HG03039 (cell line): ENCODE results near the gene COG7.

Source experiments
- ATAC-seq: cut with Tn5 transposase; IDR thresholded peaks from one replicate; pipeline ENCODE4 v1.9.1; 2021; ENCODE audit warnings: mild to moderate bottlenecking, moderate library complexity; ENCODE audit not compliant: unreplicated experiment

The COG7 gene

DNA sequence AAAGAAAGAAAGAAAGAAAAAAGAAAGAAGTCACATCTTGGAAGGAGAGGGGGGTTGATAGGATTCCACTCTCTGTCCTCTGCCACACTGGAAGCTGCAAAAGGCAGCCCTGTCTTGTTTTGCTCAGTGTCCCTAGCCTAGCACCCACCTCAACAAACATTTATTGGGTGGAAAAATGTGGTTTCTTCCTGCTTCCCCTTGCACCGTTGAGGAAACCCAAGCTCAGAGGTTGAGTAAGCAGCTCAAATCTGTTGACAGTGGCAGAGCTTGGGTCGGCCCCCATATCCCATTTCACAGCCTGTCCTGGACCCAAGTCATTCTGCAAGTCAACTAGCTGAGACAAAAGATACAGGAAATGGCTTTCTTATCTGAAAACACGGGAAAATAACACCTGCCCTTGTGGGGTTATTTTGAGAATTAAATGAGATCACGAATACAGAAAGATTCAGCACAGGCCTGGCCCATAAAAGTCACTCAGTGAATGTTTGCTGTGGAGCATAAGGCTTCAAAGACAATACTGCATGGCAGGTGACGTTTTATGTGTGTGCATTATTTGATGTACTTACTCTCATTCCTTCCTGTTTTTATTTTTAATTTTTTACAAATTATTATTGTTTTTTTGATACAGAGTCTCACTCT lies 87.3 kb downstream of the COG7 start:
- ATAC-seq: no peak

DNA sequence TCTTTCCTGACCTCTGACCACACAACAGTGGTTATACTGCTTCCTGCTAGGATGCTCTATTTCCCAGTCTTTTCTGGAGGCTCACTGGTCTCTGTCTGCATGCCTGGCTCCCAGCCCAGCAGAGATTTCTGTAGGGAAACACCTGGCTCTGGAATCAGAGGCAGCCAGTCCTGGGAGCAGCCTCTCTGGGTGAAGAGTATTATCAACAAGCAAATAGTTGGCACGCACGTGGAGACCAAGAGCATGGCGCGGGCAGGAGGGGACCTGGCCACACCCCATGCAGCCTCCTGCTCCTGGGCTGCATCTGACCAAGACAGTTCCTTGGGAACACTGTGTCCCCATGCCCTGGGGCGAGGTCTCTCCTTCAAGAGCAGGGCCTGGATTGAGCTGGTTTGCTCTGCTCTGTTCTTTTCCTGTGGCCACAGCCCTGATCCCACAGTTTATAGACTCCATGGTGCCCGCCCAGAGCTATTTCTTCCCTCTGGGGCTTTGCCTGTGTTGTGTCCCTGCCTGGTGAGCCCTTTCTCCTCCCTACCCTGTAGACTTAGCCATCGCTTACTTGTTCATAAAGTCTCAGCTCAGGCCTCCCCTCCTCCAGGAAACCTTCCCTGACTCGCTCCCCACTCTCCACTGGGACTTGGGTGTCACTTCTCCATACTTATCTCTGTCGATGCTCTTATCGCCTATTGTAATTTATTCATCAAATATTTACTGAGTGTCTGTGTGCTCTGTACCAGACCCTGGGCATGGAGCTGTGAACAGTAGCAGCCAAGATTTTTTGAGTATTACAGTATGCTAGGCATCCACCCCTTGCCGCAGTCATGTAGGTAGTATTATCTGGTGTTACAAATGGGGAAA lies 90.3 kb downstream of the COG7 start:
- no peak for ATAC-seq

GRCh38 chr16:23359092-23359760 lies 93.8 kb downstream of the COG7 start:
- no peak for ATAC-seq

DNA sequence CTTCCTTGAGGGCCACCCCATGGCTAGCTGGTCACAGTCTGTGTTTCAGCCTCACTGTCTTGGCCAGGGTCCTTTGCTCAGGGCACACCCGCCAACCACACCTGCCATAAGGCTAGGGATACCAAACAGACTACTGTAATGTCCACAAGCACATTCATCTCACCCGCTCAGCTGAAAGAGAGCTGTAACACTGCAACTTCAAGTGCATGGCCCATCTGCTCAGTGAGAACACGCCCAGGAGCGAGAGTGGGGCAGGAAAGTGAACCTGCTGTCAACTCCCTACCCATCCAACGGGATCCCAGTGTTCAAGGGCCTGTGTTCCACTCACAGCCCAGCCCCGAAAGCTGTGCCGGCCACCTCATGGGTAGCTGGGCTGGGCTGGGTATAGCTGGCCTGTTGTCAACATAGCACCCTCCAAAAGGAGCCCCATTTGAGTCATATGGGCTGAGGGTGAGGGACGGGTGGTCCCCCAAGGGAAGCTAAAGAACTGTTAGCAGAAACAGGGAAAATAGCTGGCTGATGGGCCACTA lies 95.2 kb downstream of the COG7 start:
- no peak for ATAC-seq

- ATAC-seq: no peak
Observed at GRCh38 chr16:23356941-23357340, 96.0 kb downstream of the COG7 start.

DNA sequence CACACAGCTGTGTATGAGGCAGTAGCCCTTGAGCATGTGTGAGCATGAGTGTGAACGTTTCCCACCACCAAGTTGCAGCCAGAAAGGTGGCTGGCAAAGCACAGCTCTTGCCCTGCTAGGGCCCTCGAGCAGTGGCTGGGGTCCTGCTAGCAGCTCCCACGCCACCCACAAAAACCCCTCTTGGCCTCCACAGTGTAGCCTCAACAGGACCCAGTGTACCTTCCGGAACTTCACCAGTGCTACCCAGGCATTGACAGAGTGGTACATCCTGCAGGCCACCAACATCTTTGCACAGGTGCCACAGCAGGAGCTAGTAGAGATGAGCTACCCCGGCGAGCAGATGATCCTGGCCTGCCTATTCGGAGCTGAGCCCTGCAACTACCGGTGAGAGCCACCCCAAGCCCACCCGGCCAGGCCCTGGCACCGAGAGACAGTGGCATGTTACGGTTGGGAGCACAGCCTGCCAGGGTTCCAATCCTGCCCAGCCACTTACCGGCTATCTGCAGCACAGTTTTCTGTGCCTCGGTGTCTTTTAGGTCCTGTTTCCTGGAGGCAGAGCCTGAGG lies 97.8 kb downstream of the COG7 start:
- ATAC-seq: no peak

- no peak for ATAC-seq
Observed at GRCh38 chr16:23354246-23354645, 98.7 kb downstream of the COG7 start.

GRCh38 chr16:23353440-23353839 lies 99.5 kb downstream of the COG7 start:
- no peak for ATAC-seq

DNA sequence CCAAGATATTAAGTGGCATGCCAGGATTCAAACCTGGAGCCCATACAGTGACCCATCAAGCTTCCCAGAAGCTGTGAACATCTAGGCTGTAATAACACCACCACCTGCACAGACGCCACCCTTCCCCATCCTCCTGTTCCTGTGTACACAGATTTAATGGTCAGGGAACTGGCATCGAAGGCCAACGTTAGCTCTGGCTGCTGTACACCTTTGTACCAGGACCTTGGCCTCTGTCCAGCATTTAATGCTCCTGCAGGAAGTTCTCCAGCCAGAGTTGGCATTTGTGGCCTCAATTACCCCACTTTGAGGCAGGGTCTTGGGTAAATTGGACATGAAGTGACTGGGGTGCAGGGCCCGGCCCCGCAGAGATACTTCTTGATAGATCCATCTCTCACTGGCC lies 101.6 kb downstream of the COG7 start:
- ATAC-seq: no peak

DNA sequence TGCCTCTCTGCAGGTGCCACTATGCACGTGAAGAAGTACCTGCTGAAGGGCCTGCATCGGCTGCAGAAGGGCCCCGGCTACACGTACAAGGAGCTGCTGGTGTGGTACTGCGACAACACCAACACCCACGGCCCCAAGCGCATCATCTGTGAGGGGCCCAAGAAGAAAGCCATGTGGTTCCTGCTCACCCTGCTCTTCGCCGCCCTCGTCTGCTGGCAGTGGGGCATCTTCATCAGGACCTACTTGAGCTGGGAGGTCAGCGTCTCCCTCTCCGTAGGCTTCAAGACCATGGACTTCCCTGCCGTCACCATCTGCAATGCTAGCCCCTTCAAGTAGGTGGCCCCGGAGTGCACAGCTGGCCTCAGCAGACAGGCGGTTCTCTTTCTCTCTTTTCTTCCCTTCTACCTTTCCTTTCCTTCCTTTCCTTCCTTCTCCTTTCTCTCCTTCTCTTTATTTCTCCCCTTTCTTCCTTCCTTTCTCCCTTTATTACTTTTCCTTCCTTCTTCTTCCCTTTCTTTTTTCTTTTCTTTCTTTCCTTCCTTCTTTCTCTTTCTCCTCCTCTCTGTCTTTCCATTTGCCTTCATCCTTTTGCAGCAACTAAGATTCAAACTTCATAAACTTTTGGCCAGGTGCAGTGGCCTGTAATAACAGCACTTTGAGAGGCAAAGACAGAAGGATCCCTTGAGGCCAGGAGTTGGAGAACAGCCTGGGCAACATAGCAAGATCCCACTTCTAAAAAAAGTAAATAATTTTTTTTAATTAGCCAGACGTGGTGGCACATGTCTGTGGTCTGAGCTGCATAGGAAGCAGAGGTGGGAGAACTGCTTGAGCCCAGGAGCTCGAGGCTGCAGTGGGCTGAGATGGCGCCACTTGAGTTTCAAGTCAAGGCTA lies 104.2 kb downstream of the COG7 start:
- no peak for ATAC-seq

DNA sequence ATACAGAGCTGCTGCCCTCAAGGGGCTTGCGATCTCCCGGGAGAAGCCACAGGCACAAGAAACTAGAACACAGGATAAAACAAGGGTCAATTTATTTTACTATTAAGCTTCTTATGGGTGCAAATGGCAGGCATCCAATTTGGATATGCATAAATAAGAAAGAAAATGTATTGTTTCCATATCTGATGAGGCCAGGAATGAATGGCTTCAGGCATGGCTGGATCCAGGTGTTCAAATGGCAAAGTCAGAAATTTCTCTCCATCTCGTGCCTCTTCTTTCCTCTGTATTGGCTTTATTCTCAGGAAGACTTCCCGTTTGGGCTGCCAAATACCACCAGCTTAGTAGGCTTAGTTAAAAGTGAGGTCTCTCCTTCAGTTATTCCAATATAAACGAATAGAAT lies 107.8 kb downstream of the COG7 start:
- ATAC-seq: no peak

- no peak for ATAC-seq
Observed at GRCh38 chr16:23343643-23344612, 109.1 kb downstream of the COG7 start.

- ATAC-seq: no peak
Observed at GRCh38 chr16:23342083-23342640, 110.8 kb downstream of the COG7 start.

GRCh38 chr16:23339787-23340186 lies 113.2 kb downstream of the COG7 start:
- no peak for ATAC-seq
